Brain microvascular endothelial cell (primary cell): ENCODE results near the gene MPLKIP.

ENCODE experiments used
- DNase-seq: peaks from one replicate; pipeline ENCODE4 v3.0.0-alpha.2; 2020
- H3K27ac ChIP-seq: fragments of 250-450 bp; sonication (Bioruptor Pico); 2 replicates; pipeline ENCODE4 v1.5.1; 2020; ENCODE audit warnings: mild to moderate bottlenecking, moderate library complexity
- H3K27me3 ChIP-seq: fragments of 250-450 bp; sonication (Bioruptor Pico); replicated peaks from 2 replicates; pipeline ENCODE4 v1.5.1; 2020; ENCODE audit warnings: mild to moderate bottlenecking
- H3K36me3 ChIP-seq: fragments of 250-450 bp; sonication (Bioruptor Pico); replicated peaks from 2 replicates; pipeline ENCODE4 v1.5.1; 2020; ENCODE audit warnings: mild to moderate bottlenecking
- H3K4me3 ChIP-seq: 2 replicates; pipeline ENCODE4 v1.5.1; 2011; ENCODE audit warnings: low read depth, mild to moderate bottlenecking, control low read depth, low read length, moderate library complexity
- CTCF ChIP-seq: IDR thresholded peaks from 2 replicates; pipeline ENCODE4 v1.5.1; 2011; ENCODE audit warnings: low read depth, mild to moderate bottlenecking, moderate library complexity, low read length, control low read depth, inconsistent platforms; ENCODE audit errors: missing control alignments
- in situ Hi-C: cut with HindIII; loops from 2 replicates; pipeline ENCODE4 v1.10.0; 2017; ENCODE audit warnings: low sequenced_read_pairs, low pct_ligation_motif_present

The MPLKIP gene

GRCh38 chr7:40105879-40106473, 28.4 kb downstream of the MPLKIP start:
- DNase-seq, result no peak
- in situ Hi-C loops, result no loop called here
- H3K27ac ChIP-seq, result no peak overlapping the region
- TF ChIP-seq CTCF, result no peak
- H3K27me3 ChIP-seq, result no peaks in the 10 kb centered on the region
- no peak overlapping the region for H3K4me3 ChIP-seq
- no peaks in the 10 kb centered on the region for H3K36me3 ChIP-seq

GRCh38 chr7:40102897-40103296, 31.5 kb downstream of the MPLKIP start:
- no peak for DNase-seq
- in situ Hi-C loops, result no loop called here
- Histone ChIP-seq H3K36me3 (no peaks in the 10 kb centered on the region), H3K27me3 (no peaks in the 10 kb centered on the region), H3K4me3 (no peak overlapping the region), H3K27ac (no peak overlapping the region)
- TF ChIP-seq CTCF, result no peak

GRCh38 chr7:40101201-40101600, 33.2 kb downstream of the MPLKIP start:
- no peaks in the 10 kb centered on the region for H3K36me3 ChIP-seq
- no peak for DNase-seq
- in situ Hi-C loops, result no loop called here

GRCh38 chr7:40099837-40100236, 34.6 kb downstream of the MPLKIP start:
- H3K27ac ChIP-seq, result no peak overlapping the region
- no peaks in the 10 kb centered on the region for H3K27me3 ChIP-seq
- no peak for DNase-seq
- in situ Hi-C loops, result no loop called here
- no peak for TF ChIP-seq CTCF
- no peak overlapping the region for H3K4me3 ChIP-seq
- no peaks in the 10 kb centered on the region for H3K36me3 ChIP-seq

More at GRCh38 chr7:40101201-40101600, 33.2 kb downstream of the MPLKIP start:
- H3K27me3 ChIP-seq, result no peaks in the 10 kb centered on the region
- no peak for TF ChIP-seq CTCF
- no peak overlapping the region for H3K4me3 ChIP-seq
- H3K27ac ChIP-seq, result no peak overlapping the region

- TF ChIP-seq CTCF, result no peak
- in situ Hi-C loops, result no loop called here
- Histone ChIP-seq H3K36me3 (peaks cover 8% of the 10 kb centered on the region), H3K4me3 (no peak overlapping the region), H3K27ac (no peak overlapping the region), H3K27me3 (no peaks in the 10 kb centered on the region)
- DNase-seq, result no peak
Observed at GRCh38 chr7:40098810-40099209, 35.6 kb downstream of the MPLKIP start.

GRCh38 chr7:40097728-40098127, 36.7 kb downstream of the MPLKIP start:
- Histone ChIP-seq H3K4me3 (no peak overlapping the region), H3K27ac (no peak overlapping the region), H3K27me3 (no peaks in the 10 kb centered on the region), H3K36me3 (peaks cover 14% of the 10 kb centered on the region)
- no peak for TF ChIP-seq CTCF
- in situ Hi-C loops, result no loop called here
- no peak for DNase-seq
